HT1080 (cell line): Measurements from ENCODE around the gene NUP214. TPM values are rescaled to one million over a fixed set of nuclear protein-coding genes. Genes with fewer than 3 reads are reported as not detected.

Source experiments
- DNase-seq: peaks from one replicate; pipeline ENCODE4 v3.0.0-alpha.2; 2015; ENCODE audit warnings: low read depth
- polyA plus RNA-seq, 2 experiments: library from polyadenylated mRNA; depleted of rRNA; stranded (reverse); fragments of >200 nt; gene quantifications; 2 replicates each; pipeline ENCODE4 v1.2.3, GENCODE V29; 2015
- total RNA-seq: library from RNA; depleted of rRNA; stranded (reverse); fragments of >200 nt; shearing (Covaris generic); gene quantifications from 2 replicates; pipeline ENCODE4 v1.2.3, GENCODE V29; 2014; rRNA removed

The NUP214 gene
- total RNA-seq: 22.1 and 27.1 TPM in 2 replicates
- polyA plus RNA-seq (2015; cell fraction: cytosol; rRNA removed): 15.5 and 28.8 TPM in 2 replicates
- 61.7 and 63.0 TPM in 2 replicates for polyA plus RNA-seq (2015; cell fraction: nucleus; rRNA removed)

DNA sequence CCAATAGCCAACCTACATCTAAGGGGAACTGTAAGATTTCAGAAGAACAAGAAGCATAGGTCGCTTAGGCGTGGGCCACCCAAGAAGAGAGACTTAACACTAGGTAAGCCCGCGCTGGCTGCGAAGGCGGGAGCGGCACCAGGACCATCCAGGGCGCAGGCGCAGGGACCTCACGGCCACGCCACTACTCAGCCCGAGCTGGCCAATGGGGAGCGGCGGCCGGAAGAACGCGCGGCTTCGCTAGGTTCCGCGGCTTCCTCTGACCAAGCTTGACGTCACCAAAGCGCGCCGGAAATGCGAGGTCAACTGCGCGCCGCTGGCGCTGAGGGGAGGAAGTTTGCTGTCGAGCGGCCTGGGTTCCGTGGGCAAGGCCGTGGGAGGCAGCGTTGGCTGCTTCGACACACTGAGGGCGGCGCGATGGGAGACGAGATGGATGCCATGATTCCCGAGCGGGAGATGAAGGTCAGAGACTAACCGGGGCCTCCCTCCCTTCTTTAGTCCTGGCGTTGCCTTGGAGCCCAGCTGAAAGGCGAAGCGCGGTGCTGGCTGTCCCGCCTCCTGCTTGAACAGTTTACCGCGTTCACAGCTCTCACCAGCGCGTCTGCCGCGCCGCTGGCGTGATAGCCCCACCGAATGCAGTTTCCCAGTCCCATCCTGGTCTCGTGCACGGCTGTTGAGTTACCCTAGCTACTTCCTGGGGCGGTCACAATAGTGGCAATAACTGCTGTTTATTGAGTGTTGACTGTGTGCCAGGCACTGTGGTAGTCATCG, at the start of gene NUP214:
Gene NUP214, plus strand, starts transcription at position 299 of the 771 bp plus-strand sequence. Its CDS starts 119 bp downstream, at position 418.
- DNase-seq: peak; percentile 95

DNA sequence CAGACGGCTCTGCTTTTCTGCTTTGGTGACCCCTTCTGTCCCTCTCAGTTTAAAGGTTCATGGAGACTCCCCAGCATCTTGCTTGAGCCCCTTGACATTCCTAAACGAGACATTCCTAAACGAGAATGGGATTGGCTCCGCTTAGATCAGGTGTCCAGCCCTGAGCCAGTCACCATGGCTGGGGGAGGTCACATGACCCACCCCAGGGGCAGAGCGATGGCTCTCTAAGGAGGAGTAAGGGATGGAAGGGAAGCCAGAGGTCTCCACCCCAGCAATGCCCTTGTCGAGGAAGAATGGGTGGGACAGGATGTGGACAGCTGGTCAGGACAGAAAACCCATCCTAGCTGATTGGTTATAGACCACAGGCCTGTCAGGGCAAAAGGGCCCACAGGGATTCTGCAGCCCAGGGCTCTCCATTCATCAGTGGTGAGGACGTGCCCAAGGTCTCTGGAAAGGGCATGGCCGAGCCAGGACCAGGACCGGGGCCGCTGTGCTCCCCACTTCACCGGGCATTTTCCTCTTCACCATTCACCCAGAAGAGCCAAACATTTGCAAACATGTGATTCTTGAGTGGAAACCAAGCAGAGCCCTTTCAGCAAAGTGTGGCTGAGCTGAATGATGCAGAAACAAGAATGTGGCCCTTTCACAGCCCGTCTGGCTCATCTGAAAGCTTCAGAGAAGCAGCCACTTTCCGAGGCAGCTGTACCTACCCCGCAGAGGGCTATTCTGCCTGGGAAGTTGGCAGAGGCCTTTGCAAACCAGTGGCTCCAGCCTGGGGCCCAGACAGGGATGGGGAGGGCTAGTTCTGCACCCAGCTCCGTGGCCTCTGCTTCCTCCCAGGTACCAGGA, 48.8 kb upstream of the NUP214 start:
- no peak for DNase-seq

DNA sequence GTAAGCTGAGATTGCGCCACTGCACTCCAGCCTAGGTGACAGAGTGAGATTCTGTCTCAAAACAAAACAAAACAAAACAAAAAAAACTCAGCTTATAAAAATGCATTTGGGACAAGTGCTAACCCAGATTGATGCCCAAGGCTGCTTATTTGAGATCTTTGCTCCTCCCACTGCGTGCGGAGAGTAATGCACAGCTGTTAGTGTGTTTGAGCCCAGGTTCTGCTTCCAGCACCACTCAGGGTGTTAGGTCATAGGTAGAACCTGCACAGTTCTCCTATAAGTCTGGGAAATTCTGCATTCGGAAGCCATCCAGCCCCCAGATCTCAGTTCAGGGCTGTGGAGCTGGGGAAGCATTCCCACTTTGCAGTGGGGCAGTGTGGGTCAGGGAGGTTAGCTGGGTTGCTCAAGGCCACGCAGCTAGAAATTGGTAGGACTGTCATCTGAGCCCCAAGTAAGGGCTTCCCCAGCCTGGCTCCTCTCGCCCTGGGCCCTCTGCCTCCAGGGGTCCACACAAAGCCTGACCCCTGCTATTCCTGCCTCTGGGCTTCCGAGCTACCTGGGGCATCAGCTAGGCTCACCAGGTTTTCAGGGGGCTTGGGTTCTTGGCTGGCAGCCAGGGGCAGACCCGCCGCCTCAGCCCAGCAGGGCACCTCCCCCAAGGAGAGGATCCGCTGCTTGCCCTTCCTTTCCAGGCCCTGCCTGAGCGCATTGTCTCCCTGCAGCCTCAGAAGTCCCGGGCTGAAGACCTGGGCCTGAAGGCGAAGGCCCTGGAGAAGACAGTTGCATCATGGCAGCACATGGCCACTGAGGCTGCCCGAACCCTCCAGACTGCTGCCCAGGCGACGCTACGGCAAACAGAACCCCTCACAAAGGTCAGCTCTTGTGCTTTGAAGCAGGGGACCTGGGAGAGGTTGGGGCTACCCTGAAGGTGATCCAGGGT, 46.7 kb upstream of the NUP214 start:
- DNase-seq: no peak

DNA sequence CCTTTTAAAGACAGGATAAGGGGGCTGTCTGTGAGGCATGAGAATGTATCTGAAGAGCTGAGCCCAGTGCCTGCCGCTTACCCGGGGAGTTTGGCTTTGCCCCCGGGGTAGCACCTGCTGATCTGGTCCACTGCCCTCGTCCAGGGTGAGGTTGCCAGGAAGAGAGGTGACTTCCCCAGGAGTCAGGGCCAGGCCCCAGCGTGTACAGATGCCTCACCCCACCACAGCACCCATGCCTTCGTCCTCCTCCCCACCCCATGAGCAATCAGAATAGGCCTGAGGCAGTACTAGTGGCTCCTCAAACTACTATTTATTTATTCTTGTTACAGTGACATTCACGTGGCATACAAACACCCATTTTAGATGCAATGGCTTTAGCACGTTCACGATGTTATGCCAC, 44.8 kb upstream of the NUP214 start:
- DNase-seq: no peak

DNA sequence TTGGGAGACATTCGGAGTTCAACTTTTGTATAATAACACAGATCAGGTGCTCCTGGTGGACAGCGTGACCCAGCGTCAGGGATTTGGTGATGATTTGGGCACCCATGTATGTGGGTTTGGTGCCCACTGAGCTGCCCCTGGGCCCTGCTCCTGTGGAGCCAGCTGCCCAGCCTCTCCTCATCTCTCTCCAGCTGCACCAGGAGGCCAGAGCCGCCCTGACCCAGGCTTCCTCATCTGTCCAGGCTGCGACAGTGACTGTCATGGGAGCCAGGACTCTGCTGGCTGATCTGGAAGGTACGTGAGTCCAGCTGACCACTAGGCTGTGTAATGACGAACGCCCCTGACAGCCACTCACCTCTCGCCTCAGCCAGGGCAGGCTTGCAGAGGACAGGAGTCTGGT, 43.5 kb upstream of the NUP214 start:
- DNase-seq: no peak

DNA sequence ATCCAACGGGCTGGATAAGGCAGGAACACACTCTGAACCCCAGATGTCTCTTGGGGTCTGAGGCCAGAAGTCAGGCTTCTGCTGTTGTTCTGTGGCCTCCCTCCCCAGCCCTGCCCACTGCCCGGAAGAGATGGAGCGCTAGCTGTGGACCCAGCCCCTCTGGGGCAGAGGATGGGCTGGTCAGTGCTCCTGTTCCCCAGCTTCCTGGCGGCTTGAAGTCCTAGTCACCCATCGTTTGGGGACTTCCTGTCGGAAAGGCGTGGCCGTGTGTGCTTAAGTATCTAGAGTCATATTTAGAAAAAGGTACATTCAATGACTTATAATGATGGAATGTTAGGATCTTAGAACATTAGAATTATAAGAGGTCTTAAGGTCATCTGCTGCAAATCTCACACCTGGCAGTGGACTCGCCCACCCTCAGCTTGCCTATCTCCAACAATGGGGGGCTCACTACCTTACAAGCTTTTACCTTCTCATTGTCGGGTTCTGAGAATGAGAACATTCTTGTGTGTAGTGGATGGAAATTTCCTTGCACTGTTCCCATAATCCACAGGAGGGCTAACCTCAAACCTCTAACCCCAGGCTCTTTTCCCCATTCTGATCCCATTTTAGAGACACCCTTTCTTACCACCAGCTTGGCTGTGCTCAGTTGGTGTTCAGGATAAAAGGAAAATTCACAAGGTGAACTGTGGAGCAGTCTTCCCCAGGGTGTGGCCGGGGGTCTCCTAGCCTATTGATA, 42.4 kb upstream of the NUP214 start:
- DNase-seq: no peak

DNA sequence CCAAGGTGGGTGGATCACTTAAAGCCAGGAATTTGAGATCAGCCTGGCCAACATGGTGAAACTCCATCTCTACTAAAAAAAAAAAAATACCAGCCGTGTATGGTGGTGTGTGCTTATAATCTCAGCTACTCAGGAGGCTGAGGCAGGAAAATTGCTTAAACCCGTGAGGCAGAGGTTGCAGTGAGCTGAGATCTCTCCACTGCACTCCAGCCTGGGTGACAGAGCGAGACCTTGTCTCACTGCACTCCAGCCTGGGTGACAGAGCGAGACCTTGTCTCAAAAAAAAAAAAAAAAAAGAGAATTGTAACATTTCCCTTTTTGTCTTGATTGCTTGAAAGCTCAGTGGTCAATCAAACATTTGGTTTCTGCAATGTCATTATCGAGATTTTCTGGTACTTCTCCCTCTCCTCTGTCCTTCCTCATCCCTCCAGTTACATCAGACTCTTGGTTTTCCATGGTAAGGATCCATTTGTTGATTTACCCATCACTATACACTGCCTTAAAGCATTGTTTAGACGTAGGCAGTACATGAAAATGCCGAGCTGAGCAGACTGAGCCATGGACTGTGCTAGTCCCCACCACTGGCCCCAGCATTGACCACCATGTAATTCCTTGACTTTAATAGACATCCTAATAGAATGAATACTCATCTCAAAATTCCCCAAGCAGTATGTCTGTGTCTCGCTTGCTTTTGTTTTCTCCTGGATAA, 40.6 kb upstream of the NUP214 start:
- no peak for DNase-seq

DNA sequence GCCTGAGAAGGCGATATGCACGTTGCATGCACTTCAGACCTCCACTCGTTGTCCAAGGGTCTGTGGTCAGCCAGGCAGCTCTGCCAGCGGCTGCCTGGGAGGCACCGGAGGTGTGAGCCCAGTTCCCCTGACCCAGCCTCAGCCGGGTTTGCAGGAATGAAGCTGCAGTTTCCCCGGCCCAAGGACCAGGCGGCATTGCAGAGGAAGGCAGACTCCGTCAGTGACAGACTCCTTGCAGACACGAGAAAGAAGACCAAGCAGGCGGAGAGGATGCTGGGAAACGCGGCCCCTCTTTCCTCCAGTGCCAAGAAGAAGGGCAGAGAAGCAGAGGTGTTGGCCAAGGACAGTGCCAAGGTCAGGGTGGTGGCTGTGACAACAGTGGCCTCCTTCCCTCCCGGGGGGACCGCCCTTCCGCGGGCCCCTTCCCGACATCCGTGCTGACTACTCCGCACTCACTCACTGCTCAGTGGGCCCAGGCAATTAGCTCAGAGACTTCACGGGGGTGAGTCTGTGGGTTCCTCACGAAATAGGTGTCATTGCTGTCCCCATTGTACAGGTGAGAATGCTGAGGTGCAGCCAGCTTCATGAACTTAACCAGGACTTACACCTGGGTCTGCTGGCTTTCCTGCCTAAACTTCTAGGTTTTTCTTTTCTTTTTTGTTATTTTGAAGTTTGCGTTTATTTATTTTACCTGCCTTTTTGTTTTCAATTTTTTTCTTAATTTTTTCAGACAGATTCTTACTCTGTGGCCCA, 39.8 kb upstream of the NUP214 start:
- DNase-seq: no peak

DNA sequence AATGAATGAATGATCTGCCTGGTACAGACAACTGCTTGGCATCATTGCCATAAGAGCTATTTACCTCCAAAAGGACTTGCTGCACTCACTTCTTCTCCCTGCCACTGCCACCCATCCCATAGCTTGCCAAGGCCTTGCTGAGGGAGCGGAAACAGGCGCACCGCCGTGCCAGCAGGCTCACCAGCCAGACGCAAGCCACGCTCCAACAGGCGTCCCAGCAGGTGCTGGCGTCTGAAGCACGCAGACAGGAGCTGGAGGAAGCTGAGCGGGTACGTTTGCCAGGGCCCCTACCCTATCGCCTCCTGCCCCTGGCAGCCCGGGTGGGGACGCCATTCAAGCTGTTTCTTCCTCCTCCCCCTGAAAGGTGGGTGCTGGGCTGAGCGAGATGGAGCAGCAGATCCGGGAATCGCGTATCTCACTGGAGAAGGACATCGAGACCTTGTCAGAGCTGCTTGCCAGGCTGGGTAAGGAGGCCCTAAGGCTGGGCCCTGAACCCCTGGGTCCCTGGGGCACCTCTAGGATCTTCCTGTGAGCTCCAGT, 38.0 kb upstream of the NUP214 start:
- no peak for DNase-seq

DNA sequence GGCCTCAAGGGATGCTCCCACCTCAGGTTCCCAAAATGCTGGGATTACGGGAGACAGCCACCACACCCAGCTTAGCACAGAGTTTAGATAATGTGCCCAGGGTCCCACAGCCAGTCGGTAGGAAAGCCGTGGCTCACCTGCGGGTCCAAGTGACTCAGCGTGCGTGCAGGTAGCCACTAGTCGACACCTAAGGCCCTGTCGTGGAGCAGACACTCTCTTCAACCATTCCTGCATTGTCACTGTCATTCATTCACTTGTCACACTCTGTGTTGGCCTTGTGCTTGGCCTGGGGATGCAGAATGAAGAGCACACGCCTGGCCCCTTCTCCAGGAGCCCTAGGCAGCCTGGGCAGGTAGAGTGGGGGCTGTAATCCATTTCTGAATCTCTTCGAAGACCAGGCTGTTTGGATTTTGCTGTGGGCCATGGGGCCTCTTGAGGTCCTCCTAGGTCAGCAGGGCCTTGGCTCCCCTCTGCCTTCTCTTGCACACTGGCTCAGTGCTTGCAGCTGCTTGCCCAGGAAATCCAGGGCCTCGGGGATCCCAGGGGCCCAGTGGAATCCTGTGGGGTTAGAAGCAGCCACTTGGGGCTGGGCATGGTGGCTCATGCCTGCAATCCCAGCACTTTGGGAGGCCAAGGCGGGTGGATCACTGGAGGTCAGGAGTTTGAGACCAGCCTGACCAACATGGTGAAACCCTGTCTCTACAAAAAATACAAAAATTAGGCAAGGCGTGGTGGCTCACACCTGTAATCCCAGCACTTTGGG, 35.2 kb upstream of the NUP214 start:
- DNase-seq: no peak

DNA sequence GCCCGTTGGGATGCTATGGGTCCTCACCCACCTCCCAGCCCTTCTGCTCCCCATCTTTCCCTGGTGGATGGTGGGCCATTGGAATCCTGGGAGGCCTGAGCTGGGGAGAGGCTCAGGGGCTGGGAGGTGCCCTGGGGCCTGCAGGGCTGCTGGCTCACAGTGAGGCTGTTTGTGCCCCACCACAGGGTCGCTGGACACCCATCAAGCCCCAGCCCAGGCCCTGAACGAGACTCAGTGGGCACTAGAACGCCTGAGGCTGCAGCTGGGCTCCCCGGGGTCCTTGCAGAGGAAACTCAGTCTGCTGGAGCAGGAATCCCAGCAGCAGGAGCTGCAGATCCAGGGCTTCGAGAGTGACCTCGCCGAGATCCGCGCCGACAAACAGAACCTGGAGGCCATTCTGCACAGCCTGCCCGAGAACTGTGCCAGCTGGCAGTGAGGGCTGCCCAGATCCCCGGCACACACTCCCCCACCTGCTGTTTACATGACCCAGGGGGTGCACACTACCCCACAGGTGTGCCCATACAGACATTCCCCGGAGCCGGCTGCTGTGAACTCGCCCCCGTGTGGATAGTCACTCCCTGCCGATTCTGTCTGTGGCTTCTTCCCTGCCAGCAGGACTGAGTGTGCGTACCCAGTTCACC, 33.9 kb upstream of the NUP214 start:
- DNase-seq: no peak

DNA sequence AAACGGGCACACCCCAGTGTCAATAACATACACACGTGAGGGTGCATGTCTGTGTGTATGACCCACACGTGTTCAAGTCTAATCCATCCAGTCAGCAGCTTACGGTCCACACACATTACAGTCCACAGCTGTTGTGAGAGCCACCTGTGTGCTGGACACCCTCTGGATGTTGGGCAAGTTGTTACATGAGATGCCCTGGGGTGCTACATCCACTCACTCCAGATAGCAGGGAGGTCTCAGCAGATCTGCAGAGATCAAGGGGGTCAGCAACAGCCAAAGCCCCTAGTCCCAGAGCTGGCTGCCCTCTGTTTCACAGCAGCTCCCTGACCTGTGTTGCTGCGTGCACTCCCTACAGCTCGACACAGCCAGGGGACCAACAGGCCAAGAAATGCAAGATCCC, 33.4 kb upstream of the NUP214 start:
- no peak for DNase-seq

DNA sequence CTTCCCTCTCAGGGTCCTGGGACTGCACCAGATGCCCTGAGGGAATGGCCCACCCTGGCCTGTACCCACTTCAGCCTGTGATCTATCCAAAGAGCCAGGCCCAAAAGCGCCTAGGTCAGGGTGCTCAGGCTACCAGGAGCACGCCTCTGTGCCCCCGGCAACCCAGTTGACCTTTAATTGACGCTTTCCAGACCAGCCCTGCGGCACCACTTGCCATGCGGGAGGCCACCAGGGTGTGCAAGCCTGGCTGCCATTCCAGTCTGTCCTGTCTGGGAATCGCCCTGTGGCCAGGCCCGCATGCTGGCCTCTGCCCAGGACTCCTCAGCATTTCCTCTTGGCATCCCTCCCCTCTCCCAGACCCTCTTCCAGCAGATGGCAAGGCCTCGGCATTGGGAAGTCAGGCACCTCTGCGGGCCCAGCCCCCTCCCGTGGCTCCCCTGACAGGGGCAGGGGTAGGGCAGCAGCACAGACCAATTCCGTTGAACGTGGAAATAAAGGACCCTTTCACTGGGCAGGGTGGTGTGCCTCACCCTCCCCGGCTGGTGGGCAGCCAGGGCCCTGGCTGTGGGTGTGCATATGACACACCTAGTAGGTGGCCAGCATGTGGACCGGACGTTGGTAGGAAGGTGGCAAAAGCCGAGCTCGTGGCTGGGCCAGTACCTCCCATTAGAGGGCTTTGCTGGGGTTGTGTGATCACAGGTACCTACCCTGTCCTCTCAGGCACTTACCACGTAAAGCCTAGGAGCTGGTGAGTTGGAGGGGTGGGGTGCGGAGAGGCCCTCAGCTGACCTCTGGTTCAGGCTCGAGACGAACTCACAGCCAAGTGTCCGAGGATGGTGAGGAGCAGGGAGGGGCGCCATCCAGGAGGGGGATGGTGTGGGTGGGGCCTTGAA, 32.6 kb upstream of the NUP214 start:
- no peak for DNase-seq

DNA sequence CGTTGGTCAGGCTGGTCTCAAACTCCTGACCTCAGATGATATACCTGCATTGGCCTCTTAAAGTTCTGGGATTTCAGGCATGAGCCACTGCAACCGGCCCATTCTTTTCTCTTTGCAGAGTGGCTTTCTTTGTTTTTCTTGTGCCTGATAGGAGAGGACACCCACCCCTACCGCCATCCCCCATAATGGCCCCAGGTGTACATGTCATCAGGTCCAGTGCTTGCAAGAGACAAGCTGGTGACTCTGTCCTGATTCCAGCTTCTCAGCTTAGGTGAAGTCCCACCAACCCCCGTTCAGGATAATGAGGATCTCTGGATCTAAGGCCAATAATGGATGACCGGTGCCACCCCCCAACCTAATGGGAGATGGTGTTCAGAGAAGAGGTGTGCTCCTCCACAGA, 31.4 kb upstream of the NUP214 start:
- no peak for DNase-seq

DNA sequence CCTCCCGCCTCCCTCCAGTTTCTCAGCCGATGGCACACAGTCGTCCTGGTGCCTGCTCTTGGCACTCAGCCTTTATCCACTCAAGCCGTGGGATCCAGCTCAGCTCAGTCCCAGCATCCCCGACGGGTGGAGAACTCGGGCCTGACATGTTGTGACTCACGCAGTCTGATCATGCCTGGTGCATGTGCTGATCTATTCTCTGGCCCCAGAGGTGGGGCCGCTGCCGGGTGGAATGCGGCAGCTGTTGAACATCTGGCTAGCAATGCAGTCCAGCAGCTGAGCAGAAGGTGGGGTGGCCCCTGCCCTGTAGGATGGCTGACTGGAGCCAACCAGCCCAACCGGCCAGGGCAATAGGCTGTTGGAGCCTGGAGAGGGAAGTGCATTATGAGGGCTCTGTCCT, 30.8 kb upstream of the NUP214 start:
- peak; percentile 27 for DNase-seq

DNA sequence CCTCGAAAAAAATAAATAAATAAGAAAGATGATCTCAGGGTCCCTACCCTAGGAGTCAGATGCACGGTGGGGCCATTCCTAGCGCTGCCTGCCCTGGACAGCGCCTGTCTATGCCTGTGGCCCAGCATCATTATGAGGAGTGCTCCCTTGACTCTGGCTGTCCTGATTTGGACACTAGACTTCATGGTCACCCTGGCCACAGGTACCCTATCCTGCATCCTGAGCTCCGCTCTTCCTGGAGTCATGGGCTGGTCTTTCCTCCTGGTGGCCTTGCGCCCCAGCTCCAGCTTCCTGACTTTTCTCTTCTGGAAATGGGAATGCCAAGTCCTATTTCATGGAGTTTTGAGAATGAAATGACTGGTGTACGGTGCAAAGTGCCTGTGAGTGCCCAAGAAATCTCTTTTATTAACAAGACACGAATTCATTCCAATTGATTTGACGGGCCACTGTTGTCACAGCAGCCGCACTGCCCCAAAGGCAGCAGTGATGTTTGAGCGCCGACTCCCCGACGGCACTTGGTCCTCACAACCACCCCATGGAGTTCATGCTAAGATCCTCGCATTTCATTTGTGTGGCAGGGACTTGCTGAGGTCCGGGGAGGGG, 29.6 kb upstream of the NUP214 start:
- DNase-seq: no peak
